IMR-90 (cell line): ENCODE measurements around the gene GPC6. TPM values are rescaled to one million over a fixed set of nuclear protein-coding genes. Genes with fewer than 3 reads are reported as not detected.

Source experiments
- ATAC-seq: fragments of 200-7000 bp; cut with Tn5 transposase; 2 replicates; pipeline ENCODE4 v1.9.1; 2020; ENCODE audit warnings: low read depth, mild to moderate bottlenecking, moderate library complexity
- BruUV-seq: library from RNA; stranded (reverse); fragments of 400-500 nt; replicated peaks from 2 replicates; lab custom pipeline; 2021; lab: Mats Ljungman, UMichigan
- CTCF ChIA-PET: fragments of 300-600 bp; formaldehyde crosslinking; extraction: SDS; loops from one replicate; lab custom pipeline; 2021; ENCODE audit warnings: antibody characterized with exemption; lab: Yijun Ruan, JAX
- POLR2A ChIA-PET: fragments of 300-600 bp; sonication (Branson Sonifier 250); formaldehyde crosslinking; loops from one replicate; lab custom pipeline; 2022; ENCODE audit warnings: antibody characterized with exemption; ENCODE audit not compliant: unreplicated experiment; lab: Charles Lee
- DNase-seq: peaks from one replicate; pipeline ENCODE4 v3.0.0; 2013
- H2AFZ ChIP-seq: replicated peaks from 2 replicates; pipeline ENCODE3; 2013; ENCODE audit warnings: low read length, mild to moderate bottlenecking; ENCODE audit not compliant: poor library complexity
- H2AK5ac ChIP-seq: 2 replicates; pipeline ENCODE4 v1.6.1; 2013; ENCODE audit warnings: low read depth, low read length, inconsistent platforms
- H2AK9ac ChIP-seq: replicated peaks from 2 replicates; pipeline ENCODE3; 2013; ENCODE audit warnings: mild to moderate bottlenecking, low read depth, low read length, moderate library complexity; ENCODE audit not compliant: poor library complexity
- H2BK120ac ChIP-seq: 2 replicates; pipeline ENCODE4 v1.6.1; 2013; ENCODE audit warnings: low read depth, low read length, inconsistent platforms
- H2BK15ac ChIP-seq: 3 replicates; pipeline ENCODE4 v1.6.1; 2013; ENCODE audit warnings: low read depth, low read length, inconsistent platforms
- H2BK20ac ChIP-seq: 2 replicates; pipeline ENCODE4 v1.6.1; 2013; ENCODE audit warnings: low read depth, mild to moderate bottlenecking, inconsistent platforms, low read length, moderate library complexity
- H2BK5ac ChIP-seq: 2 replicates; pipeline ENCODE4 v1.6.1; 2013; ENCODE audit warnings: mild to moderate bottlenecking, low read depth, low read length, inconsistent platforms; ENCODE audit not compliant: poor library complexity, severe bottlenecking
- H3K14ac ChIP-seq: replicated peaks from 2 replicates; pipeline ENCODE4 v1.6.1; 2013; ENCODE audit warnings: low read depth, low read length, inconsistent platforms
- H3K18ac ChIP-seq: 2 replicates; pipeline ENCODE4 v1.6.1; 2013; ENCODE audit warnings: low read depth, low read length, control low read depth
- H3K23ac ChIP-seq: 2 replicates; pipeline ENCODE4 v1.6.1; 2013; ENCODE audit warnings: low read depth, low read length, inconsistent platforms
- H3K27ac ChIP-seq: 2 replicates; pipeline ENCODE4 v1.5.1; 2013; ENCODE audit warnings: mild to moderate bottlenecking, control low read depth, low read length; ENCODE audit not compliant: insufficient read depth
- H3K27me3 ChIP-seq: 2 replicates; pipeline ENCODE4 v1.6.1; 2013; ENCODE audit warnings: low read length; ENCODE audit not compliant: control insufficient read depth, insufficient read depth
- H3K36me3 ChIP-seq: 2 replicates; pipeline ENCODE4 v1.6.1; 2013; ENCODE audit warnings: low read length, mixed read lengths; ENCODE audit not compliant: control insufficient read depth, insufficient read depth
- H3K4ac ChIP-seq: 2 replicates; pipeline ENCODE4 v1.6.1; 2013; ENCODE audit warnings: low read depth, low read length, inconsistent platforms
- H3K4me1 ChIP-seq: 2 replicates; pipeline ENCODE4 v1.6.1; 2013; ENCODE audit warnings: low read length, mixed read lengths; ENCODE audit not compliant: control insufficient read depth, insufficient read depth
- H3K4me2 ChIP-seq: 2 replicates; pipeline ENCODE4 v1.6.1; 2013; ENCODE audit warnings: low read depth, mild to moderate bottlenecking, control low read depth, low read length, moderate library complexity
- H3K4me3 ChIP-seq: 2 replicates; pipeline ENCODE4 v1.5.1; 2013; ENCODE audit warnings: low read depth, mild to moderate bottlenecking, control low read depth, low read length, moderate library complexity; ENCODE audit not compliant: insufficient read depth
- H3K56ac ChIP-seq: 2 replicates; pipeline ENCODE4 v1.6.1; 2013; ENCODE audit warnings: low read length, inconsistent platforms; ENCODE audit not compliant: insufficient read depth; ENCODE audit errors: extremely low read depth
- H3K79me1 ChIP-seq, 2 experiments: 2 replicates each; pipeline ENCODE4 v1.6.1; 2013; ENCODE audit warnings: low read length in 2 of 2, inconsistent platforms in 1 of 2, low read depth in 1 of 2
- H3K9ac ChIP-seq: 2 replicates; pipeline ENCODE4 v1.6.1; 2013; ENCODE audit warnings: low read depth, low read length, control low read depth
- H3K9me1 ChIP-seq: 2 replicates; pipeline ENCODE4 v1.6.1; 2013; ENCODE audit warnings: low read length, inconsistent platforms; ENCODE audit not compliant: insufficient read depth
- H3K9me3 ChIP-seq: 2 replicates; pipeline ENCODE4 v1.6.1; 2013; ENCODE audit warnings: low read length; ENCODE audit not compliant: control insufficient read depth, insufficient read depth
- H4K20me1 ChIP-seq: 2 replicates; pipeline ENCODE4 v1.6.1; 2013; ENCODE audit warnings: low read length, inconsistent platforms; ENCODE audit not compliant: insufficient read depth
- H4K5ac ChIP-seq: 2 replicates; pipeline ENCODE4 v1.6.1; 2013; ENCODE audit warnings: mild to moderate bottlenecking, low read depth, low read length, control low read depth
- H4K8ac ChIP-seq, 2 experiments: 2 replicates each; pipeline ENCODE4 v1.6.1; 2013; ENCODE audit warnings: low read depth in 2 of 2, low read length in 2 of 2, control low read depth in 1 of 2, inconsistent platforms in 1 of 2
- H4K91ac ChIP-seq: 2 replicates; pipeline ENCODE4 v1.6.1; 2013; ENCODE audit warnings: low read depth, low read length, inconsistent platforms; ENCODE audit not compliant: insufficient read depth
- BHLHE40 ChIP-seq: fragments of 150-350 bp; IDR thresholded peaks from 2 replicates; pipeline ENCODE4 v1.6.1; 2016; ENCODE audit warnings: mild to moderate bottlenecking, low read depth, low read length
- CEBPB ChIP-seq: IDR thresholded peaks from 2 replicates; pipeline ENCODE4 v1.6.1; 2012; ENCODE audit warnings: low read depth, low read length, improper control_type of control experiment
- CHD1 ChIP-seq: IDR thresholded peaks from 2 replicates; pipeline ENCODE4 v1.6.1; 2012; ENCODE audit warnings: low read depth, low read length, improper control_type of control experiment
- CTCF ChIP-seq: conservative IDR thresholded peaks from 2 replicates; pipeline ENCODE4 v1.5.1; 2012; ENCODE audit warnings: mild to moderate bottlenecking, low read depth, low read length, improper control_type of control experiment
- ELK1 ChIP-seq: fragments of 150-350 bp; IDR thresholded peaks from 2 replicates; pipeline ENCODE4 v1.6.1; 2016; ENCODE audit warnings: low read depth, mild to moderate bottlenecking, low read length, moderate library complexity, borderline replicate concordance
- MAFK ChIP-seq: IDR thresholded peaks from 2 replicates; pipeline ENCODE4 v1.6.1; 2012; ENCODE audit warnings: low read depth, low read length, improper control_type of control experiment
- MAZ ChIP-seq: IDR thresholded peaks from 2 replicates; pipeline ENCODE4 v1.6.1; 2012; ENCODE audit warnings: low read depth, mild to moderate bottlenecking, low read length, improper control_type of control experiment, moderate library complexity, borderline replicate concordance
- NFE2L2 ChIP-seq: fragments of 150-350 bp; IDR thresholded peaks from 2 replicates; pipeline ENCODE4 v1.6.1; 2016; ENCODE audit warnings: low read depth, mild to moderate bottlenecking, low read length
- POLR2A ChIP-seq: IDR thresholded peaks from 2 replicates; pipeline ENCODE4 v1.6.1; 2012; ENCODE audit warnings: mild to moderate bottlenecking, low read depth, low read length
- RAD21 ChIP-seq: IDR thresholded peaks from 2 replicates; pipeline ENCODE4 v1.6.1; 2012; ENCODE audit warnings: low read length, improper control_type of control experiment
- RFX5 ChIP-seq: IDR thresholded peaks from 2 replicates; pipeline ENCODE4 v1.8.0; 2012; ENCODE audit warnings: low read depth, mild to moderate bottlenecking, low read length, moderate library complexity
- USF2 ChIP-seq: fragments of 150-350 bp; IDR thresholded peaks from 2 replicates; pipeline ENCODE4 v1.6.1; 2017; ENCODE audit warnings: mild to moderate bottlenecking, antibody characterized with exemption, low read length, low read depth
- WGBS, 2 experiments: methylation state at CpG; one replicate each; pipeline versions ENCODE4 v1.1.5 to v1.1.7; 2013; ENCODE audit warnings: missing lambda C conversion rate in 2 of 2; ENCODE audit not compliant: insufficient read length in 1 of 2; ENCODE audit errors: extremely low coverage in 2 of 2; 5-methylcytosine and 5-hydroxymethylcytosine counted together
- dilution Hi-C: fragments of 300-500 bp; cut with HindIII; formaldehyde crosslinking; loops from one replicate; pipeline ENCODE4 v1.14.3; 2018; ENCODE audit warnings: low sequenced_read_pairs; ENCODE audit not compliant: unreplicated experiment
- in situ Hi-C: fragments of 300-500 bp; cut with MboI; formaldehyde crosslinking; loops from 3 replicates; pipeline ENCODE4 v1.14.3; 2019; ENCODE audit warnings: low sequenced_read_pairs, inconsistent platforms, mixed read lengths
- intact Hi-C: fragments of 100-400 bp; cut with micrococcal nuclease; formaldehyde crosslinking; loops from 2 replicates; pipeline ENCODE4 v1.10.0; 2022
- polyA plus RNA-seq, 3 experiments: library from polyadenylated mRNA; depleted of rRNA; stranded (reverse); fragments of >200 nt; gene quantifications; 2 replicates each; pipeline ENCODE4 v1.2.3, GENCODE V29; 2012; ENCODE audit warnings: low replicate concordance in 1 of 3
- total RNA-seq: library from RNA; depleted of rRNA; stranded (reverse); fragments of >200 nt; gene quantifications from 2 replicates; pipeline ENCODE4 v1.2.3, GENCODE V29; 2012

The GPC6 gene
- total and polyA plus RNA-seq, 2 of the 4 experiments (the other 2 are of a cell fraction) = 14.9 to 39.4 TPM

- ATAC-seq = no peak
- BruUV-seq = no TSS peak
- 0 out of 2 replicates have a peak, but pooled peaks cover 4% of the 10 kb centered on the region for H3K9me3 ChIP-seq
- no peak overlapping the region for H3K9ac ChIP-seq
- dilution Hi-C loops = no loop called here
- ChIA-PET CTCF (interaction anchor here (0.6 kb wide), 1 partner anchor 11 kb away, joined by 3 read pairs; no protein-coding TSS in a partner anchor), POLR2A (no interaction called here)
- H4K91ac ChIP-seq = no peak overlapping the region
- H3K23ac ChIP-seq = no peak overlapping the region
- no peak overlapping the region for H3K56ac ChIP-seq
- WGBS, 2 experiments = no CpG with 5 or more reads among the region's 1 CpG
- H3K4me2 ChIP-seq = no peak overlapping the region
- H3K4me3 ChIP-seq = no peak overlapping the region
- H3K4me1 ChIP-seq = peaks cover 14% of the 10 kb centered on the region
- H2BK120ac ChIP-seq = 0 out of 2 replicates have a peak overlapping the region, but pooled peaks have one; percentile 70
- no peak overlapping the region for H2BK15ac ChIP-seq
- no peak overlapping the region for H3K14ac ChIP-seq
- TF ChIP-seq CTCF (no peak), RAD21 (no peak), CHD1 (no peak), ELK1 (no peak), USF2 (no peak), MAFK (no peak), POLR2A (no peak), CEBPB (no peak), BHLHE40 (no peak), MAZ (no peak), RFX5 (no peak), NFE2L2 (no peak)
- intact Hi-C loops = no loop called here
- no peak overlapping the region for H4K8ac ChIP-seq
- no peak overlapping the region for H4K5ac ChIP-seq
- H2BK5ac ChIP-seq = no peak overlapping the region
- peak overlapping the region; percentile 67 for H2AK5ac ChIP-seq
- H3K9me1 ChIP-seq = 0 out of 2 replicates have a peak, but pooled peaks cover 5% of the 10 kb centered on the region
- no peak overlapping the region for H2AK9ac ChIP-seq
- no peaks in the 10 kb centered on the region for H3K27me3 ChIP-seq
- H3K4ac ChIP-seq = no peak overlapping the region
- H3K79me1 ChIP-seq = peaks cover 4% of the 10 kb centered on the region in 2 experiments; a peak in 3 of 4 replicates
- no peak overlapping the region for H2BK20ac ChIP-seq
- no peak overlapping the region; the same call in 1 of the 2 replicates for H3K18ac ChIP-seq
- H2AFZ ChIP-seq = no peak overlapping the region
- no peaks in the 10 kb centered on the region for H3K36me3 ChIP-seq
- H3K27ac ChIP-seq = no peak overlapping the region
- DNase-seq = no peak
- no peaks in the 10 kb centered on the region for H4K20me1 ChIP-seq
- in situ Hi-C loops = no loop called here
Measured at GRCh38 chr13:93472814-93473296, 246.2 kb downstream of the GPC6 start.
